HepG2 (cell line): ENCODE results near the gene SYT7. TPM values are rescaled to one million over a fixed set of nuclear protein-coding genes. Genes with fewer than 3 reads are reported as not detected.

Experiments
- AGO2 ChIP-seq: fragments of 200-400 bp; formaldehyde crosslinking; optimal IDR thresholded peaks from 2 replicates; pipeline ENCODE3; 2017; ENCODE audit warnings: mild to moderate bottlenecking, low read depth, low read length, moderate library complexity
- GRHL1 ChIP-seq: sonication (generic); formaldehyde crosslinking; conservative IDR thresholded peaks from 2 replicates; pipeline ENCODE4 v1.8.0; 2022; ENCODE audit warnings: missing genetic modification reagents
- HHEX ChIP-seq: IDR thresholded peaks from 2 replicates; pipeline ENCODE4 v1.6.1; 2016; ENCODE audit warnings: control low read depth
- IRF2 ChIP-seq: IDR thresholded peaks from 2 replicates; pipeline ENCODE4 v1.6.1; 2018; ENCODE audit warnings: missing genetic modification reagents, missing compliant biosample characterization
- KDM2A ChIP-seq: sonication (generic); formaldehyde crosslinking; IDR thresholded peaks from 2 replicates; pipeline ENCODE4 v1.4.0; 2020; ENCODE audit warnings: low read depth, missing genetic modification reagents, borderline replicate concordance
- RAD21 ChIP-seq: fragments of 450-650 bp; formaldehyde crosslinking; IDR thresholded peaks from 2 replicates; pipeline ENCODE4 v1.5.0; 2020; ENCODE audit warnings: mild to moderate bottlenecking
- RCOR2 ChIP-seq: IDR thresholded peaks from 2 replicates; pipeline ENCODE4 v1.6.1; 2016; ENCODE audit warnings: missing biosample characterization, missing genetic modification reagents
- RNF219 ChIP-seq: sonication (generic); formaldehyde crosslinking; IDR thresholded peaks from 2 replicates; pipeline ENCODE4 v1.5.0; 2020; ENCODE audit warnings: mild to moderate bottlenecking, missing genetic modification reagents
- STAT6 ChIP-seq: sonication (generic); formaldehyde crosslinking; IDR thresholded peaks from 2 replicates; pipeline ENCODE4 v1.4.0; 2020; ENCODE audit warnings: missing genetic modification reagents, mild to moderate bottlenecking, borderline replicate concordance
- ZNF280B ChIP-seq: sonication (generic); formaldehyde crosslinking; IDR thresholded peaks from 2 replicates; pipeline ENCODE4 v1.5.0; 2020; ENCODE audit warnings: missing genetic modification reagents, mild to moderate bottlenecking, borderline replicate concordance
- ZNF350 ChIP-seq: sonication (generic); formaldehyde crosslinking; IDR thresholded peaks from 2 replicates; pipeline ENCODE4 v1.4.0; 2020; ENCODE audit warnings: mild to moderate bottlenecking, low read depth, missing genetic modification reagents, borderline replicate concordance
- ZNF451 ChIP-seq: sonication (generic); formaldehyde crosslinking; IDR thresholded peaks from 2 replicates; pipeline ENCODE4 v1.5.0; 2020; ENCODE audit warnings: mild to moderate bottlenecking, missing genetic modification reagents
- ZNF564 ChIP-seq: sonication (generic); formaldehyde crosslinking; IDR thresholded peaks from 2 replicates; pipeline ENCODE4 v1.8.1; 2023; ENCODE audit warnings: mild to moderate bottlenecking, missing genetic modification reagents
- ZNF589 ChIP-seq: sonication (generic); formaldehyde crosslinking; conservative IDR thresholded peaks from 2 replicates; pipeline ENCODE4 v1.8.0; 2022; ENCODE audit warnings: mild to moderate bottlenecking, moderate library complexity, missing genetic modification reagents
- ZNF644 ChIP-seq: IDR thresholded peaks from 2 replicates; pipeline ENCODE4 v1.6.1; 2016; ENCODE audit warnings: low read depth
- ZNF788 ChIP-seq: sonication (generic); formaldehyde crosslinking; IDR thresholded peaks from 2 replicates; pipeline ENCODE4 v1.5.0; 2020; ENCODE audit warnings: mild to moderate bottlenecking, missing genetic modification reagents, borderline replicate concordance
- ZUFSP ChIP-seq: sonication (generic); formaldehyde crosslinking; IDR thresholded peaks from 2 replicates; pipeline ENCODE4 v1.9.0; 2021; ENCODE audit warnings: missing genetic modification reagents, mild to moderate bottlenecking, borderline replicate concordance
- polyA plus RNA-seq, 8 experiments: library from polyadenylated mRNA; depleted of rRNA in 3 of 8; stranded (reverse) in 7 of 8; unstranded in 1 of 8; fragments of >200 nt; fragmentation: Illumina TruSeq in 4 of 8; extraction: Trizol in 4 of 8; gene quantifications; 2 replicates each; pipeline versions ENCODE4 v1.2.1 to v1.2.3, GENCODE V29; 2011 to 2016; ENCODE audit warnings: low read depth in 4 of 8, missing spikeins in 1 of 8, mixed read lengths in 1 of 8; ENCODE audit not compliant: insufficient read depth in 1 of 8
- total RNA-seq, 5 experiments: library from RNA; depleted of rRNA; stranded (reverse); fragments of >200 nt; fragmentation: Illumina TruSeq; extraction: Trizol; gene quantifications; 2 replicates each; pipeline ENCODE4 v1.2.3, GENCODE V29; 2016; ENCODE audit warnings: low read depth in 1 of 5

The SYT7 gene
- total and polyA plus RNA-seq, 2 of the 13 experiments (the other 11 are each of a cell fraction or from before 2014, with no cell fraction given) = 1.4 to 4.4 TPM

- TF ChIP-seq STAT6 (CRISPR knock-in tag) (no peak; the same call in 1 of the 2 replicates), RNF219 (CRISPR knock-in tag) (no peak), HHEX (CRISPR knock-in tag) (peak; percentile 89), ZNF350 (CRISPR knock-in tag) (peak; percentile 47; the same call in 1 of the 2 replicates), RAD21 (CRISPR knock-in tag) (no peak; the same call in 1 of the 2 replicates), KDM2A (CRISPR knock-in tag) (peak; percentile 11; the same call in 1 of the 2 replicates), IRF2 (0 out of 2 replicates have a peak, but pooled peaks have one; percentile 62), ZNF589 (peak; percentile 57; the same call in 1 of the 2 replicates), AGO2 (peak; percentile 58), ZUFSP (CRISPR knock-in tag) (no peak), ZNF564 (CRISPR knock-in tag) (0 out of 2 replicates have a peak, but pooled peaks have one; percentile 19), ZNF451 (CRISPR knock-in tag) (no peak), ZNF280B (CRISPR knock-in tag) (no peak), ZNF644 (CRISPR knock-in tag) (peak; percentile 72), GRHL1 (CRISPR knock-in tag) (no peak), ZNF788 (CRISPR knock-in tag) (peak; percentile 95), RCOR2 (CRISPR knock-in tag) (no peak)
These were observed 28.4 kb upstream of the SYT7 start (continued) for GRCh38 chr11:61609000-61609979.
